GM19035 (cell line): ENCODE results near the gene CHRNB2.

Experiments used
- ATAC-seq: cut with Tn5 transposase; IDR thresholded peaks from one replicate; pipeline ENCODE4 v1.9.1; 2021; ENCODE audit not compliant: unreplicated experiment

The CHRNB2 gene

DNA sequence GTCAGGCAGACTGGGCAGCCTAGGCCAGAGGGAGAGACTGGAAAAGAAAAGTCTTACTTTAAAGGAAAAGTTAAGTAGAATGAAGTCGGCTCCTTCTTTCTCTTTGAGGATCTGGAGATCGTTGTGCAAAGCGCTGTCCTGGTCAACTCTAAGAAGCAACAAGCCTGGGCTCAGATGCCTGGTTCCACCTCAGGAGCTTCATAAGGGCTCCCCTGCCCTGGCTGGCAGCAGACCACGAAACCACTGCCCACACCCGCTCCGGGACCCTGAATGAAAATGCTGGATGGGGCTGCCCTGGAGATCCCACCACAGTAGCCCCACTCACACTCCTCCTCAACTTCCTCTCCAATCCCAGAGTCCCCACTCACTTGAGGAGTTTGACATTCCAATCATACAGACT is 15.5 kb upstream of the CHRNB2 start:
- ATAC-seq, result no peak

DNA sequence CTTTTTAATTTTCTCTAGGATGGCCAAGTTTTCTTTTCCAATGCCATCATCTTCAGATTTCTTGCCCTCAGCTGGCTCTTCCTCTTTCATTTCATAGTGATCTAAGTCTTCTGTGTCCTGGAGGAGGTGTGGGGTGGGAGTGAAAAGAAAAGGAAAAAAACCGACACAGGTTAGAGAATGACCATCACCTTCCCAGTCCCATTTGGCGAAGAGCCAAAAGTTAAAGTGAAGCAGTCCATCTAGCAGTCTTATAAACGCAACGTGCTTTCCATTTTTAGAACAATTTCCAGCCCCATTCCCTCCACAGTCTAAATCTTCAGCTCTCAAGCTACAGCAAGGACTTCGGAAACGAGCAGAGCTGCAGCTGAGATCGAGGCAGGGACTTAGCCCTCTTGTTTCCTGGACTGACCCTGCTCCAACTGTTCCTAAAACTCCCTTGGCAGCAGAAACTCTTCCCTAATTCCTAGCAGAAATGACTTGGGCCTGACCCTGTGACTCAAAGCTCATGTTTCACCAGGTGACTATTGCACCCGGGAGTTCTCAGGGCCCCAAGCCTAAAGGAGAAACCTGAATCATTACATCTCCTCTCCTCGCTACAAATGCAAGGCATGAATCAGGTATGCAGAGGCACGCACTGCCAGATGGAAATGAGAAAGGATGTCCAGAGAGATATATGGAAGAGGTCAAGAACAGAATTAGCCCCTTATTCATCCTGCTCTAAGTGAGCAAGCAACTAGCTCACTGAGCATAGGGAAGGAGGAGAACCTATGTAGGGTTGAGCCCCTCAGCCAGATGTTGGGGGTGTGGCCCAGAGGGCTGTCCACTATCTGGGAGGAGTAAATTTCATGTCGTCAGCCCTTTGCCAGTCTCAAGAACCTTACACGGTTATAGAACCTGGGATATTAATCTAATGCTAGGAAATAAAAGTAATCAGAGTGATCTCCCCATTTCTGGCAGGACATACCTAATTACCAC is 14.2 kb upstream of the CHRNB2 start:
- ATAC-seq, result no peak

DNA sequence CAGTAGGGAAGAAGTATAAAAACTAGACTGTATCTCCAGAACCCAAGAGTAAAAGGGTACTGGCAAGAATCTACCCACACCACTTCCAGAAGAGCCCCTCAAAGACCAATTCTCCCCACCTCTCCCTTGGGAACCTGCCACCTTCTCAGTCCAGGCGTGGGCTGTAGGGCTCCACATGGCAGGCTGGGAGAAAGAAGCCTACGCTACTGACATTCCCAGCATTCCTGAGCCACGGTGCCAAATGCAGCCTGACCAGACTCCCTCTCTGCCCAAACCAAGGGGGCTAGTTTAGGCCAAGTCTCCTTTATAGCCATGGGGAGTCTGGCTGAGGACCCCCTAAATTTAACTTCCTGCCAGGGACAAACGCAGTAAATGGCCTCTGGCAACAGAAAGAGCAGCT is 11.2 kb upstream of the CHRNB2 start:
- no peak for ATAC-seq

GRCh38 chr1:154557248-154557938 is 10.2 kb upstream of the CHRNB2 start:
- ATAC-seq, result no peak

DNA sequence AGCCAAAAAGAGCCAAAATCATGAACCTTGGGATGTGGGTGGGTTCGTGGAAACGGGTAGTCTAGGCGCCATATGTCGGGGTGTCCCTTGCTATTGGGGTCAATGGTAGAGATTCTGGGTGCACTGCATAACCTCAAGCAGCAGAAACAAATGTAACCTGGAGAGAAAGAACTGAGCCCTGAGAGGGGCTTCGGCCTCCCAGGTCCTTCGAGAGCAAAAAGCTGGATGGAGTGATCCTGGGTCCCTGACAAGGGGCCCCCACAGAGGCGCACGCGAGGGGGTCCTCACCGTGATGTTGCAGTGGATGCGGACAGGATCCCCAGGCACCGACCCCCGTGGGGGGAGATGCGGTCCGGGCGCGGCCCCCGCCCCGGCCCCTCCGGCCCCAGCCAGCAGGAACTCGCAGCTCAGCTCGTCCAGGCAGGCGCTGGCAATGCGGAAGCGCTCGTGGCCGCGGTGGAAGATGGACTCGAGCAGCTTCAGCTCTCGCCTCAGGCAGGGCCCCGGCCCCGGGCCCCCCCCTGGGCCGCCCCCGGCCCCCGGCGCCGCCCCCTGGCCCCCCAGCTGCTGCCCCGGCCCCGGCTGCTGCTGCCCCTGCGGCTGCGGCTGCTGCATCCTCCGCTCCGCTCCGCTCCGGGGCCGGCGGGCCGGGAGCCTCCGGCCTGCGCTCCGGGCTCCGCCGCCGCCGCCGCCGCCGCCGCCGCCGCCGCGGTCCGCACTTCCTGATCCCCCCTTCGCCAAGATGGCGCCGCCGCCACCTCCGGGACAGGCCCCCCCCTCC is 9.4 kb upstream of the CHRNB2 start, which contains the start of gene UBE2Q1:
TSS of gene UBE2Q1 (minus strand) at position 724 of the 781 bp plus-strand sequence. CDS start at position 615, 109 bp downstream.
- ATAC-seq, result peak; percentile 17

DNA sequence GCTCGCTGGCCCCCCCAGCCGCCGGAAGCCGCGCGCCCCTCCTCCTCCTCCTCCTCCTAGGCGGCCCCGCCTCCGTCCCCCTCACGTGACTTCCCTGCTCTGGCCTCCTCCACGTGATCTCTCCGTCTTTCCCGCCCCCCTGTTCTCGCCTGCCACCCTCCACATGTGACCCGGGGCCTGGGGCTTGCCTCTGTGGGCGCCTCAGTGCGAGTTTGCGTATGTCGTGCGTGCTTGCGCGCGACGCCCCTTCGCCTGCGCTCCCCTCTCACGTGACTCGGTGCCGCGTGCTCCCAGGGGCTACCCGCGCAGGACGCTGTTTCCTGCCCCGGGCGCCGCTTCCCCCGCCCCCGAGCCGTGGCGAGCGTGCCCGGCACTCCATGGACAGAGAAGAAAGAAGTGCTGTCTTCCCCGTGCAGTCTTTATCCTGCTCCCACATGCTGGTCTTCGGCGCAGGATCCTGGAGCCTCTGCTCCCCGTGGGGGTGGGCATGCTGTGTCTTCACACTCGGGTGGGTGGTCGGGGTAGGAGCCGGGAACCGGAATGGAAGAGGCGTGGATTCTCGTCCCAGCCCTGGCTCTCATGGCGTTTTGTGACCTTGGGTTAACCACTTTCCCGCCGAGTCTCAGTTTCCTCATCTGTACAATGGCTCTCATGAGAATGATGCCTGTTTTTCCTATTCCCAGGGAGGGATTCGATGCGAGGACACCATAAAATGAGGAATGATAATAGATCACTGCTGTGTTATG is 8.7 kb upstream of the CHRNB2 start:
- ATAC-seq, result peak; percentile 87

DNA sequence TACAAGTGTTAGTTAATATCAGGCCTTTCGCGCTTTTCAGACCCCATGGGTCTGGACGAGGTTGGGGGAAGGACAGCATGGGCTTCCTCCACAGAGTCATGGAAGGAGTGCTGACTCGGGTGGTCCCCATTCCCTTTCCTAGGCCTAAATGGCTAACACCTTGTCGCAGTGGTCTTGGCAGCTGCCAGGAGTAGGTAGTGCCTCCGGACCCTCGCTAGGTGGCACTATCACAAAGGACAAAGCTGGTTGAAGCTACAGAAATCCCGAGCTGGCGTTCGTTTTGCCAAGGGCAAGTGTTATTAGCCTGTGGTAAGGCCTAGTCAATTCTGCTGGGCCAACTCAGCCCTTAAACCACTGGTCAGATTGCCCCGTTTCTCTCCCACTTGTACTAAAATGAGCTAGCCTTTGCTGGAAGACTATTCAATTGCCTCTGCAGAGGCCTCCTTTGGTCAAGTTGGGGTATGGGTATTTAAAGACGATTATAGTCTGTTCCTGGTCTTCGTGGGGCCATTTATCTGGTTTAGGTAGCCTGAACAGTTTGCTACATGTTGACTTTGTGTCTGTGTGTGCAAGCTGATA is 8.0 kb upstream of the CHRNB2 start:
- ATAC-seq, result peak; percentile 42

- ATAC-seq, result no peak
These were observed 1.7 kb upstream of the CHRNB2 start for GRCh38 chr1:154565876-154566275.

DNA sequence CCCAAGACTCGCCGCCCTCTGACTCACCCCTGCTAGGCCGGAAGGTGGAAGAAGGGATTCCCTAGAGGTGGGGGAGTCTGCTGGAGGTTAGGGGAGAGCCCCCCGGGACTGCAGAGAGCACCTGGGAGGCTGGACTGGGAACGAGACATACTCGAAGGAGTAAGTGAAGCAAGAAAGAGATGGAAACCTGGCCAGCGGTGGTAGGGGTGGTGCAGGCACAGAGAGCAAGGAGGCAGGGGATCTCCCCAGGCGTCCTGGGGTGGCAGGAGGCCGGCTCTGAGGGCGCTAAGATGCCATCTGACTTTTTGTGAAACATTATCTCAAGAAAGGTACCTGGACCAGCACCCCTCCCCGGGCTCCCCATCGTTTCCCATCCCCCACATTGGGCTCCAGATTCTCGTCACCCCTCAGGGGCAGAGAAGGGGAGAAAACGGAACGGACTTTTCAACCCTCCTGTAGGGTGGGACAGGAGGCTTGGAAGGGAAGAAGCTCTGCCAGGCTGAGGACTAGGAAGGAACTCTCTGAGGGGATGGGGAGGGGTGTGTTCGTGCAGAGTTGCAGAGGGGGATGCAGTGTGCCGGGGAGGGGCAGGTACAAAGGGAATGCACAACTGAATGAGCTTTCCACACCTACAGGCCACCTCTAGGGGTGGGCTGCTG is 708 bp downstream of the CHRNB2 start:
- ATAC-seq, result no peak

GRCh38 chr1:154571244-154571963 is 3.8 kb downstream of the CHRNB2 start:
- no peak for ATAC-seq

DNA sequence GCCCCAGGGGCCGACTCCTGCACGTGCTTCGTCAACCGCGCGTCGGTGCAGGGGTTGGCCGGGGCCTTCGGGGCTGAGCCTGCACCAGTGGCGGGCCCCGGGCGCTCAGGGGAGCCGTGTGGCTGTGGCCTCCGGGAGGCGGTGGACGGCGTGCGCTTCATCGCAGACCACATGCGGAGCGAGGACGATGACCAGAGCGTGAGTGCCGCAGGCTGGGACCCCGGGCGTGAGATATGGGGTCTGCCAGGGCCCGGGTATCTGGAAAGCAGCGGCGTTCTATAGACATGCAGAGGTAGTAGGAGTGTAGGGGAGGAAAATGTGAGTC is 4.3 kb downstream of the CHRNB2 start:
- ATAC-seq, result no peak

DNA sequence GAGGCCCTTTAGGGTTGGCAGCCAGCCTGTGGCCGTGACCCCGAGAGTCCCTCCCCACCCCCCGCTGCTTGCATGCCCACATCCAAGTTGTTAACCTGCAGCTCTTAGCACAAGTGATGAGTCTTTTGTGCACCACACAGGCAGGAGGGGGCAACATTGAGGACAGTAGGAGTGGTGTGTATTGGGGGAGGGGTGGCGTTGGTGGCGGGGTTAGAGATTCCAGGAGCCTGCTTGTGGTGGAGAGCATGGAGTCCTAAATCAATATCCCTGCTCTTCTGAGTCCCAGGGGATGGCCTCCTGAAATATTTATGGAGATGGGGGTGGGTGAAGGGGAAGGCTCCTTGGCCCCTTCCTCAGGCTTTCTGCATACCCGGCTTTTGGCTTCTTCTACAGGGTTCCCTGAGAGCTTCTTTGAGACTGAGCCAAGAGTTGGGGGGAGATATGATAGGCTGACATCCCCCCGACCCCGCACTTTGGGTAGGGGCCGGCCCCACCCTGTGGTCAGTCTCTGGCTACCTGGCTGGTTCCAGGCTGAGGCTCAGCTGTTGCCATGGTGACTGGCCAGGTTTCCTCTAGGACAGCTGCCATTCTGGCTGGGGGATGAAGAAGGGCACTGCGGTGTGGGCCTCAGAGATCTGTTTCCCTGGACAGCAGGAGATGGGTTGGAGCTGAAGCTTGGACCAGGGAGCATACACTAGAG is 5.0 kb downstream of the CHRNB2 start:
- no peak for ATAC-seq

- ATAC-seq, result no peak
These were observed 5.6 kb downstream of the CHRNB2 start for GRCh38 chr1:154573168-154573510.

DNA sequence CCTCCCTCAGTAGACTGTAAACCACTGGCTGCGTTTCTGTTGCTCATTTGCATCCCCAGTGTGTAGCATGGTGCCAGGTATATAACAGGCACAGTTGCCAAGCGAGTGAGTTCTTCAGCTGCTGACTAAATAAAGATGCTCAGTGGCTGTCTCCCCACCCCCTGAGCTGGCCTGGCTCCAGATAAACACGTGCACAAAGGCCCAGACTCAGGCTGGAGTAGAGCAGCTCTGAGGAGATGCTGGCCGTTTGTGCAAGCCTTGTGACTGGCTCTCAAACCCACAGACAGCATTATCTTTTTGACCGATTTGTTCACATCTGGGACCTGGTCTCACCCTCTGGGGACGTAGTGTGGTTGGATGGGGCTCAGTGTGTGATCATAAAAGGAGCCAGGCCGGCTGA is 7.1 kb downstream of the CHRNB2 start:
- no peak for ATAC-seq

- ATAC-seq, result no peak
These were observed 7.8 kb downstream of the CHRNB2 start for GRCh38 chr1:154575147-154575927.

- no peak for ATAC-seq
These were observed 8.5 kb downstream of the CHRNB2 start for GRCh38 chr1:154575951-154576566.

DNA sequence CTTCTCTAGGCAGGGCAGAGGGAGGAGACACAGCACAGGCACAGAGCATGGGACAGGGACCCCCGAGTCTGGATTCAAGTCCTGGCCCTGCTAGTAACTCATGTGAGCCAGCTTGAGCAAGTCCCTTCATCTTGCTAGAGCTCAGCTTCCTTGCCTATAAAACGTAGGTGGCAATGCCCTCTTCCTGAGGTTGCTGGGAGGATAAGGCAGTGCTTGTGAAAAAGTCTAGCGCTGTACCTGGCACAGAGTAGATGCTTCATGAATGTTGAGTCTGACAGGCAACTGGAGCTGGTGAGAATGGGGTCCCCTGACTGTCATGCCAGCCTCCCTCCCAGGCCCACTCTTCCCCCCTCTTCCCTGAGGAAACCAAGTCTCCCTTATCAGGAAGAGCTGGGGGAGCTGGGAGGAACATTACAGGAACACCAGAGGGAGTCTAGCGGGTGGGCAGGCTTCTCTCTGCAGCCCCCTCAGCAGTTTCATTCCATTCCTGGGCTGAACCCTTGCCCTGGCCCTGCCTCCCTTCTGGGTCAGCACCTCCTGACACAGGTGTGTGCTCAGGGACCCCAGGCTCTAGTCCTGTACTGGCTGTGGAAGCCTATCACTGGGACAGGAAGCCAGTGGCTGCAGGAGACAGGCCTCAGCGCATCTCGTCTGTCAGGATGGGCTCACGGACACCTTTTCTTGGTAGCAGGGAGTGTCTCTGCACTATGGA is 9.9 kb downstream of the CHRNB2 start:
- no peak for ATAC-seq
